ENCODE measurements around the gene ZNF320.
"Not testable (repeated sequence)": the region's sequence is repeated elsewhere in the genome, so short reads cannot be mapped to it uniquely, and the experiment has no call there.

ZNF320 gene

GRCh38 chr19:52897138-52897935, at the start of gene ZNF320:
ZNF320 (minus strand) TSS chr19:52897635; CDS start chr19:52890255, 7,380 bp downstream.
- no peak for FAIRE-seq

- no peak for FAIRE-seq
Measured at GRCh38 chr19:52946322-52947310, 49.2 kb upstream of the ZNF320 start.

- FAIRE-seq, result no peak
Measured at GRCh38 chr19:52945652-52946321, 48.4 kb upstream of the ZNF320 start.

- peak; percentile 21 for FAIRE-seq
Measured at GRCh38 chr19:52944703-52945493, 47.5 kb upstream of the ZNF320 start.

- FAIRE-seq, result no peak
Measured at GRCh38 chr19:52943884-52944643, 46.6 kb upstream of the ZNF320 start.

GRCh38 chr19:52943134-52943883, 45.9 kb upstream of the ZNF320 start:
- no peak for FAIRE-seq

GRCh38 chr19:52942386-52943133, 45.1 kb upstream of the ZNF320 start:
- peak; percentile 36 for FAIRE-seq

GRCh38 chr19:52941941-52942385, 44.5 kb upstream of the ZNF320 start:
- FAIRE-seq, result no peak

- not testable (repeated sequence) for FAIRE-seq
Measured at GRCh38 chr19:52941523-52941922, 44.1 kb upstream of the ZNF320 start.

- FAIRE-seq, result not testable (repeated sequence)
Measured at GRCh38 chr19:52940905-52941304, 43.5 kb upstream of the ZNF320 start.

- FAIRE-seq, result no peak
Measured at GRCh38 chr19:52938761-52939160, 41.3 kb upstream of the ZNF320 start.

GRCh38 chr19:52936954-52937325, 39.5 kb upstream of the ZNF320 start:
- FAIRE-seq, result no peak

- peak; percentile 61 for FAIRE-seq
Measured at GRCh38 chr19:52936151-52936953, 38.9 kb upstream of the ZNF320 start.

GRCh38 chr19:52935434-52935833, 38.0 kb upstream of the ZNF320 start:
- FAIRE-seq, result no peak

GRCh38 chr19:52924641-52925040, 27.2 kb upstream of the ZNF320 start:
- FAIRE-seq, result not testable (repeated sequence)

- FAIRE-seq, result no peak
Measured at GRCh38 chr19:52923778-52924593, 26.6 kb upstream of the ZNF320 start.

GRCh38 chr19:52922841-52923777, 25.7 kb upstream of the ZNF320 start, which contains the start of gene ZNF888:
ZNF888 (minus strand) TSS chr19:52923428; CDS start chr19:52917873, 5,555 bp downstream.
- no peak for FAIRE-seq
